Tongue (tissue), 2 donors: ENCODE data around the gene ADGRL3. TPM values are rescaled to one million over a fixed set of nuclear protein-coding genes. Genes with fewer than 3 reads are reported as not detected.

ENCODE experiments used
- DNase-seq: peaks from one replicate; pipeline ENCODE4 v3.0.0-alpha.2; 2015
- total RNA-seq: library from RNA; depleted of rRNA; stranded (reverse); fragments of >200 nt; gene quantifications from one replicate; pipeline ENCODE4 v1.2.3, GENCODE V29; 2014

ADGRL3 gene
- 33.3 TPM for total RNA-seq

DNA sequence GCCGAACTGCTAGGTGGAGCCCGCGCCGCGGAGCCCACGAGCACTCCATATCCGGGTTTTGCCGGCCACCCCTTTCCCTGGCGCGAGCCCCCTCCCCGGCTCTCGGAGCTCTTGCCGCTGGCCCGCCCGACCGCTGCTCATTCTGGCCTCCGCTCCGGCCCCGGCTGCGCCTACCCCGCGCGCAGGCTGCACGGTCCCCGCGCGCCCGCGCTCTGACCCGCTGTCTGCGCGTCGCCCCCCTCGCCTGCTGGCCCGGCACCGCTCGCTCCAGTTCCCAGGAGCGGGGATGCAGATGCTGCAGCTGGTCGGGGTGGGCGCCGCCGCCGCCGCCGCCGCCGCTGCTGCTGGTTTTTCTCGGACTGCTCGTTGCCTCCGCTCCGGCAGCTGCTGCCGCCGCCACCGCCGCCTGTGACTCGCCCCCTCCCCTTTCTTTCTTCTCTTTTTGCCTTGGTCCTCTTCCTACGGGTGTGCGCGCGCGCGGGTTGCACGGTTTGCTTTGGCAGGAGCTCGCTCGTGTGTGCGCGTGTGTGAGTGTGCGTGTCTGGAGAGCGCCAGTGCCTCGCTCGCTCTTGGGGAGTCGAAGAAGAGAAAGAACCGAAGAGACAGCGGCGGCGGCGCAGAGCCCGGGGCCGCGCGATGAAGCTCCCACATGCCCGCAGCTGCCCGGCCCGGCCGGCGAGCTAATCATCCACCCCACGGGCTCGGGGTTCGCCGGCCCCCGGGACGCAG lies at the start of gene ADGRL3:
Gene ADGRL3, plus strand, starts transcription at position 140 of the 729 bp plus-strand sequence.
- peak; percentile 91 for DNase-seq

DNA sequence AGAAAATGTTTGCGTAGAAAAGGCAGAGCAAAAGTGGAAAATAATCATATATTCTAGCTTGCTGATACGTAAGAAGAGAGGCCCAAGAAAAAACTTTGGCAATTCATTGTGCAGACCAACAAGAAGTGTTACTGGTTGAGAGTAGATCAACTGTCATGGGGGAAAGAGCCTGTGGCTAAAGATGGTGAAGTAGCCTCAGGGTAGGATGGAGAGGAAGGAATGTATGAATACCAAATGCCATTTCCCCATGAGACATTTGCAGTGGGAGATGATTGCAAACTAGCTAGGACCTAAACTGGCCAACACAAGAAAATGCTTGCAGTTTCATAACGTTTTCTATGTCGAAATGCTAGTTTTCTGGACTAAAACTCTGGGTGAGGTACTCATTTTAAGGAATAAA lies 47.7 kb upstream of the ADGRL3 start:
- DNase-seq: no peak

DNA sequence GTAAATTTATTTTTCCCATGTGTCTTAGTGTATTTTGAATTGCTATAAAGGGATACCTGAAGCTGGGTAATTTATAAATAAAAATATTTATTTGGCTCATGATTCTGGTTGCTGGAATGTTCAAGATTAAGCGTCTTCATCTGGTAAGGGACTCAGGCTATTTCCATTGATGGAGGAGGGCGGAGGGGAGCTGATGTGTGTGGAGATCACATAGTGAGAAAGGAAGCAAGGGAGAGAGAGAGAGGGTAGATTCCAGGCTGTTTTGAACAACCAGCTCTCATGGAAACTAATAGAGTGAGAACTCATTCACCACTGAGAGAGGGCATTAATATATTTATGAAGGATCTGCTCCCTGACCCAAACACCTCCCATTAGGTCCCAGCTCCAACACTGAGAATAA lies 39.6 kb upstream of the ADGRL3 start:
- no peak for DNase-seq

DNA sequence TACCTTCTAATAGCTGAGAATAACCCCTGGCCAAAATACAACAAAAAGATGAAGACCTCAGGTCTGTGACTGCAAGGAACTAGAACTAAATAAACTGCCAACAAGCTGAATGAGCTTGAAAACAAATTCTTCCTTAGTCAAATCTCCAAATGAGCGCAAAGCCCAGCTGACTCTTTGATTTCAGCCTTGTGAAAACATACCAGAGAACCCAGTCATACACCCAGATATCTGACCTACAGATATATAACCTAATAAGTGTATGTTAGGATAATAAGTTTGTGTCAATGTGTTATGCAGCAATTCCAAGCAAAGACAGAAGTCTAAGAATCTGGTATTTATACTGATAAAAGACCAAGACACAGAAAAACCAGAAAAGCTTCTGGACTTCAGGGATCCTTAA lies 38.0 kb upstream of the ADGRL3 start:
- DNase-seq: no peak

DNA sequence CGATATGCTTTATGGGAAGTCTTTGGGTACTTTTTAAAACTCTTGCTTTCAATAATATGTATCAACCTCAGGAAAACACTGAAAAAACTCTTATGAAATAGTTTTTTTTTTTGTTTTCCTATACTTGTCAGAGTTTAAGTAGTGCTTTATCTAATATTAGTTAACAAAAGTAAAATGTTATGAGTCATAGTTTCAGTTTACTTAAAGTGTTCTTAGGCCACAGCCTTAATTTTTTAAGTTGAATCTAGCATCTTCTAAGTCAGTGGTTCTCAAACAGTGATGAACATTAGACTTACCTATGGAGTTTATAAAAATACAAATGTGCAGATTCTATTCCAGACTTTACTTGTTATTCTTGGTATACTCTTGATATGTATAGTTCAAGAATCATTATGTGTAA lies 26.3 kb upstream of the ADGRL3 start:
- no peak for DNase-seq

DNA sequence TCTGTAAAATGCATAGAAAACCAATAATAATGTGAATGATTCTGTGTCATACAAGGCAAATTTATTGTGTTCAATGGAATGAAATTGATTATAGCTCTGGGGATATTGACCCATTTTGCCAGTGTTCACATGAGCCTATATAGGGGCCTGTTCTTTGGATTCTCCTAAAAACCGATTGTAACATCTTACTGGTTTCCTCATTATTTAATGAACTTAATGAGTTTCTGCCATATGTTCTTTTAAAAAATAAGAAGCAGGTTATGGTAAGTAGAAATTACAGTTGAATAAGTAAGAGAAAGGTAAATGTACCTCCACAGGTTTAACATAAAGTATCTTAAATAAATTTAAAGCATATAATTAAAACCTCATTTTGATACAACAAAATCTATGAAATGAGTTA lies 24.6 kb upstream of the ADGRL3 start:
- DNase-seq: no peak

DNA sequence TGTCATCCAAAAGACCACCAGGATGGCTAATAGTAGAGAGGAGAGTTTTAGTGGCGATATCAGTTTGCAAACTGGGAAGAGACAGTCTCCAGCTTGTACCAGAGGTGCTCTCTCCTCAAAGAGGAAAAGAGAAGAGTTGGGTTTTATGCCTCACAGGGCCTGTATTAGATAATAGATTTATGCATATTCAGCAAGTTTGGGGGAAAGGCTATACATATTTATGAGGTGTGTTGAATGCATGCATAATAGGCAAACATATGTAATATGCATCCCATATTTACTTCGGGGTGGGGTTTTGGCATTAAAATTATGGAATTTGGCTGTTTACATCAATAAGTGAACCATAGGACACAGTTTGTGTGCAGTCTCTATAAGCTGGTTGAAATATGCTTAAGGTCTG lies 22.8 kb upstream of the ADGRL3 start:
- DNase-seq: no peak

DNA sequence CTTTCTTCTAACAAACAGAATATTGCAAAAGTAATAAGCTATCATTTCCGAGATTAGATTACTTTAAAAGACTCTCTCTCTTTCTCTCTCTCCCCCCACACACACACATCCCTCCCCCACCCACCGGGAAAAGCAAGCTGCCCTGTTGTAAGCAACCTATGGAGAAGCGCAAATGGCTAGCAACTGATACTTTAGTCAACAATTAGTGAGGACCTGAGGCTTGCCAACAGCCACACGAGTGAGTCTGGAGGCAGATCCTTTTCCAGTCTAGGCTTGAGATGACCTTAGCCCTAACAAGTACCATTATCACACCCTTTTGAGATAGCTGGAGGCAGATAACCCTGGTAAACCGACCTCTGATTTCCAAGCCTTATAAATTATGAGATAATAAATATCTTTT lies 19.7 kb upstream of the ADGRL3 start:
- no peak for DNase-seq

DNA sequence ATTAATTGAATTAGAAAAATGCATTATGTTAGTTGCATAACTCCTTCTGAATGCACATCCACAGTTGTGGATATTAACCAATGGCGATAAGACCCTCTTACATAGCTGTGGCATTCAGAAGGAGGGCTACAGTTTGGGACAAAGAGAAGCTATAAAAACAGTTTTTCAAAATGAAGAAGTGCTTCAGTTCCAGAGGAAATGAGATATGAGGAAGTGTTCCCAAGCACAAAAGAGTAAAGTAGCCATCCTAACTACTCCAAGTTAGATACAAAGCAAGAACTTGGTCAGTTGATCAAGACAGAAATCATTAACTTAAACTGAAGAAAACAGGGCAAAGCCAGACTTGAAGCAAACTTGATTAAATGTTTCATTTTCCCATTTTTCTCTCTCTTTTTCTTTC lies 17.2 kb upstream of the ADGRL3 start:
- no peak for DNase-seq

DNA sequence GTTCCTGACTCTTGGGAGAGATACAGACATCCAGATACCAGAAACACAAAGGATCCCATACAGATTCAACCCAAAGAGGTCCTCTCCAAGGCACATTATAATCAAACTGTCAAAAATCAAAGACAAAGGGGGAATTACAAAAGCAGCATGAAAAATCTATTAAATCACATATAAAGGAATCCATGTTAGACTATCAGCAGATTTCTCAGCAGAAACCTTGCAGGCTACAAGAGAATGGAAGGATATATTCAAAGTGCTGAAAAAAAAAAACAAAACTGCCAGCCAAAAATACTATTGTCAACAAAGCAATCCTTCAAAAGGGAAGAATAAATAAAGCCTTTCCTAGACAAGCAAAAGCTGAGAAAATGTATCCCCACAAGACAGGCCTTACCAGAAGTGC lies 14.8 kb upstream of the ADGRL3 start:
- DNase-seq: no peak

DNA sequence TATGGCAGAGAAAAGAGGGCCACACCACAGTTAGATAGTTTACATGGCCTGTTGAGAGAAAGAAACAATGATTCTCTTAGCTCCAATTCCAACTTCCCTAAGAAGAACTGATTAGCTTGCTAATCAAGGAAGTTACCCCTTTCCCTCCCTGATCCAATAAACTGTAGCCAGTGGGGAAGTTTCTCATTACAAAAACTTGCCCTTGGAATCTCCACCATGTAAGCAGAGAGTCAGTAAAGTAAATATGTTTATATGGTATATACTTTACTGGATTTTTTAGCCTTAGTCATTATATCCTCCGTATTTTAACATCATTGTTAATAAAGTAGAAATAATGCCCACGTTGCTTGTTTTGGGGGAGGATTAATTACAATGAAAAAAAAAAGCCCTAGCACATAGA lies 7.7 kb upstream of the ADGRL3 start:
- DNase-seq: no peak

DNA sequence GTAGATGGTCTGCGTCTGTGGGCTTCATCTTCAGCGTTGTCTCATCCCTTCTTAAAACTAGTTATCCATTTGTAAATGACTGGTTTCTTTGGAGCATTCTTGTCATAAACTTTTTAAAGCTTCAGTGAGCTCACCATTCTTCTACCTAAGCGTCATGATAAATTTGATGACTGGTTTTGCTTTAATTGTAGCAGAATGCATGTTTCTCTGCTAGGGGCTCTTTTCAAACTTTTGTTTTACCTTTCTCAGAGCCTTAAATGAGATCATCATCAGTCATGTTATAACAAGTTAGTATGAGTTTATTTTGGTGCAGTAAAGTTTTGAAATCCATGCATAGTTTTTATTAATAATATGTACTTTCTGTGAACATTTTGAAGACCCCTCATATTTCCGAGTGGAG lies 6.3 kb upstream of the ADGRL3 start:
- no peak for DNase-seq

DNA sequence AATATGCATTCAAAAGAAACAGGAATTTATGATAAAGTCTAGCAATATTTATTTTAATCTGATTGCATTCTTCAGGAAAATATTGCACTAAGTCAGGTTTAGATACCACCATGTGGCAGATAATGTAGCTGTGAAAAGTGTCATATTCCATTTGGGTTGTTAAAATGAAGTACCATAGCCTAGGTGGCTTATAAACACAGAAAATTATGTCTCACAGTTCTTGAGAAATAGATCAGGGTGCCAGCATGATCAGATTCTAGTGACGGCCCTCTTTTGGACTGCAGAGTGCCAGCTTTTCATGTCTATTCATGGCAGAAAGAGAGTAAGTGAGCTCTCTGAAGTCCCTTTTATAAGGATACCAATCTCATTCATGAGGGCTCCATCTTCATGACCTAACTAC lies 5.6 kb upstream of the ADGRL3 start:
- no peak for DNase-seq

DNA sequence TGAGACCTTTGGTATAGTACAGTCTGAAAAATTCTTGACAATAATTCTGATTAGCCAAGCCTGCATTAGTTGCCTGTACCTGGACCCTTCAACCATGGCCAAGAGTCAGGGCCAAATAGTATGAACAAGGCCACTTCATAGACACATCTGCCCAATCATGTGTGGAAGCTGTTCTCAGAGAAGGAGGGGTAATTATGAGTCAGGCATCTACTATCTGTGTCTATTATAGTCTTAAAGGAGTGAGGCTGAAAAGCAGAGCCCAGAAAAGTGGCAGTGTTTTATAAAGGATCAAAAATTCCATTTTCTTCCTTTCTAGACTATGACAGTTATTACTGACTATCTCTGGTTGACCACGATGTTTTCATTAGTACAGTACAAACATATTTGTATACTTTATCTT lies 5.0 kb upstream of the ADGRL3 start:
- DNase-seq: no peak

DNA sequence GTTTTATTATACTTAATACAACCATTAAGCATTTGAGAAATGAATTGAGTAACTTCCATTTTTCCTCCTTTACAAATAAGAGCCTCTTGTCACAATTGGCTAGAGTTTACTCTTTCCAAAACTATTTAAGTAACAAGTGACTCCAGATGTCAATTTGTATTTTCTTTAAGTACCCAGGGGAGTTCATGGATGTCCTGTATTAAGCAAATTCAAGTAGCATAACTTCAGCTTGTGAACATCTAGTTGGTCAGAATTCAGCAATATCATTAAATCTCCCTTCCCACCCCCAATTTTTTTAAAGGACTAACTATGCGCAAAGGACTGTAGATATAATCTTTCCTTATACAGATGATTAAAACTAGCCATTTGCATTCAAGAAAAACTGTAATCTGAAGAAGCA lies 1.4 kb upstream of the ADGRL3 start:
- no peak for DNase-seq

DNA sequence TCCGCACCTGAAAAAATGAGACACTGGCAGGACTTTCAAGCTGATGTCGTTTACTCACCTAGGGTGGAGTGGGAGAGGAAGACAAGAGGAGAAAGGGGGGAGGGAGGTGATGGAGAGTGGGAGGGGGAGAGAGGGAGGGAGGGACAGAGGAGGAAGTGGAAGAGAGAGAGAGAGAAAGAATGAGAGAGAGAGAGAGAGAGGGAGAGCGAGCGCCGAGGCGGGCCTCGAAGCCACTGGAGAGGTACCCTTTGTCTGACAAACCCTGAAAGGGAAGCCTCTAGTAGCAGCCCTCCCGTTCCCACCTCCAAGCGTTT lies 296 bp upstream of the ADGRL3 start:
- no peak for DNase-seq

DNA sequence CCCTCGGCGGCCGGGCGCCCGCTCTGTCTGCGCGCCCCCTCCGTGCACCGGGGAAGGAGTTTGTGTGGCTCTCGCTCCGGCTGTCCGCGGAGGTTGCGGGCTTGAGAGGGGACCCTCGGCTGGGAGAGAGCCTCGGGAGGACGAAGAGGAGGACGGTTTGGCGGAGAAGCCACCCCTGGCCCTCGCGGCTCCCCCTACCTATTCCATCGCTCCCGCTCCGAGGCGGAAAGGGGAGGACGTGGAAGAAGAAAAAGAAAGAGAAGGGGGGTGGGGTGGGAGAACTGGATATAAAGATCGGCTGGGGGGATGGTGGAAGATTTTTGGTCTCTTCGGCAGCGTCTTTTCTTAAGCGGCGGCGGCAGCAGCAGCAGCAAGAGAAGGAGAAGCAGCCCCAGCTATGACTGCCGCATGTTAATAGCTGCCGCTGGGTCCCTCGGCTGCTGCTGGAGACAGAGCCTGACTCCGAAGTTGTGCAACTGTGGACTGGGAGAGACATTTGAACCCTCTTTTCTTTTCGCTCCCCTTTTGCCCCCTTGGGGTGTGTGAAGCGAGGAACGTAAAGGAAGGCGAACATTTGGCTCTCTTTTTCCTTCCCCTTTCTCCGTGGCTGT lies 895 bp downstream of the ADGRL3 start:
- peak; percentile 76 for DNase-seq

DNA sequence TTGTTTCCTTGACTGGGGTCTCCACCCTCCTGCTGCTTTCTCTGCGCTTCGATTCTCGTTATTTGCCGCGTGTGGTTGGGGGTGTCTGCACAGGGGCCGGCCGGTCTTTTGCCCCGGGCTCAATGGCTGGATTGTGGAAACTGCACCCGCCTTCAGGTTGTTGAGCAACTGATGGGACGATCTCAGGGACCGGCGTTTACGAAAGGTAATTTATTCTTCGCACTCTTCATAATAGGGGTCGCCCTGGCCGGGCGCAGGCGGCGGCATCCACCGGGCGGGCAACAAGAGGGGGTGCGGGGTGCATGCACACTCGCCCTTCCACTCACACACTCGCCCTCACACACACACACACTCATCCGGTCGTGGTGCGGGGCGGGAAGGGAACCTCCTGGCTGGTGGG lies 1.4 kb downstream of the ADGRL3 start:
- peak; percentile 34 for DNase-seq

DNA sequence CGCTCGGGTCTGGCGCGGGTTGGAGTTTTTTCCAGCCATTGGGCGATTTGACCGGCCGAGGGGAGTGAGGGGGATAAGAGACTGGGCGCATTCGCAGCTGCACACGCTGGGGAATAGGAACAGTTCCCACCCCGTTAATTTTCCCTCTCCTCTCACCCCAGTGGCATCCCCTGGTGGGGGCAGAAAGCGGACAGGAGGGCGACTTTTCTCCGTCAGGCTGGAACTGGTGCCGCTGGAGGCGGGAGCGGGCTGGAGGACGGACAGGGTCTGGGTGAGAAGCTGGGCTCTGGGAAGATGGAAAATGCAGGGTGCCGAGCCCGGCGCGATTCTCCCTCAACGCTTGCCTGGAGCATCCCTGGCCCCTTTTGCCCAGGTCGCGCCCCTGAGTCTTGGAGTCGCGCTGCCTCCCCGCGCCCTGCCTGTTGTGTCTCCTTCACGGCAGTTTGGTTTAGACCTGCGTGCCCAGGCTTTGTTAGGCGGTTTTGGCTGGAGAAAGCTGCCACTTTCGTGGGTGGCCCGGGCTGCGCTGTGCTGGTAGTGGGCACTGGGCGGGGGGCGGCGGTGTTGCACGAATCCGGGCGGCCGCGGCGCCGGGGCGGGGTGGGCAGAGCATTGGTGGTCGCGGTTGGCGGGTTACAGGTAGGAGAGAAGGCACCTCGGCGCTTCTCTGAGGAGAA lies 2.0 kb downstream of the ADGRL3 start:
- peak; percentile 37 for DNase-seq

DNA sequence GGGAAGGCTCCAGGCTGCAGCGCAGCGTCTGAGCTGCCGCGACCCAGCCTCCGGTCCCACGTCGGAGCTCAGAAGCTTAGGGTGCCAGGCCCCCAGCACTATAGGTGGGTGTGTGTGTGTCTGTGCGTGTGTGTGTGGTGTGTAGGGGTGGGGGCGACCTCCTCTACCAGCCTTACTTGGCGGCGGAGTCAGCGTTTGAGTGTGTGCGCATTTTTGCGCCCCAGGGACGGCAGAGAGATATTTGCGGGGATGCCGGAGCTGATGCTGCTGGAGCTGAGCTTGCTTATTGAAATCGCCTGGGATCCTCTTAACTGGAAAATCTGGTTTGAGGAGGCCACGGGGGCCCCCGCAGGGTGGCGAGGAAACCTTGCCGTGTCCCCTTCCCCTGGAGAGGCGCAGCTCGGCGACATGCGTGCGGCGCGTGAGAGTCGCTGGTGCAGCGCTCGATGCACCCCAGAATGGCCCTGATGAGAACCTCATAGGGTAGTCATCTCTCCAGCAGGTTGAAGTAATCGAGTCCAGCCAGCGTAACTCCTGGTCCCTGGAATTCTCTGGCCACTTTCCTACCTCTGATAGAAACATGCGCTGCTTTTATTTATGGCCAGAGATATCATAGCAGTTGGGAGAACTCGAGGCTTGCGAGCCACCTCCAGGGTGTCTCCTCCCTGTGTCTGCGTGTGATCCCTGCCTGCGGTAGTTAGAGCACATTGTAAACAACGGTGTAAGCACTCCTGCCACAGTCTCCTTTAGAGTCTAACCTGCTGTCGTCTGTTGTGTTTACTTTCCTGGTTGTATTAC lies 2.7 kb downstream of the ADGRL3 start:
- DNase-seq: peak; percentile 65

DNA sequence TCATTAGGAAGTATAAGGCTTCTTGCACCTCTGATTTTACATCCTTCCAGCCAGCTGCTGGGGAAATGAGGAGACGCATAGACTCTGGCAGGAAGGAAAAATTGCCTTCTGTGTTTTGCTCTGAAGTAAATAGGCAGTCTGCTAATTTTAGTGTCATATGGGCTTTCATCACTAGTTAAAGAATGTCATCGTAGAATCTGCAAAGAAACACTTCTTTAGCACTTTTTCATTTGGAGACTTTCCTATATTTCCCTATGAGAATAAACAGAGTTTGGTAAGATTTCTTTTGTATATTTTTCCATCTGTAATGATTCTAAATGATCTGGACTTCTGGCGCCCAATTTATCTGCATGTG lies 3.3 kb downstream of the ADGRL3 start:
- DNase-seq: no peak

DNA sequence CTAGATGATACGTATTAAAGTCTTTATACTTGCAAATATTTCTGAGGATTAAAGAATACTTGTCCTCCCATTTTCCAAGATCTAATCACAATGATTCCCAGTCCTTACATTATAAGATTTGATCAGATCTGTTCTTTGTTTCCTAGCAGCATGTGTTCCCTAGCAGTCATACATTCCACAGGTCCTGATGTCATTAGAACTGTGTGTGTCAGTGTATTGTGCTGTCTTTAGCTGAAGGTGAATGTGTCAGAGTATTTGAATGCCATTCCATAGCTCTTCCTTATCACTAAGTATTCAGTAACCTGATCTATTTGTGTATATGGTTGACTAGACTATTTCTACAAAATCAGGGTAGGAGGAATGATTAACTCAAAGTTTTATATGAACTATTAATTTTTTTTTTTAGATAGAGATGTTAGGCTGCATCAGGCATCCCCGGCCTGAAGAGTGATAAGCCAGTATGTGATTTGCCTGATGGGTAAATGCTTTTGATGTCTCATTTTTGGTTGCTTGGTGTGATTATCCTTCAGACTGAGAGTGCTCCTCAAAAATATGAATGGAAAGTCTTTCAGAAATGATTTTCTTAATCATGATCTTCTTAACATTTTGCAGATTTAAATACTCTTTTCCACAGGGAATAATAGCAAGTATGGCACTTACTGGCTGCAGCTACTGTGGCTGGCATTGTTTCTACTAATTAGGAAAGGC lies 4.4 kb downstream of the ADGRL3 start:
- peak; percentile 45 for DNase-seq

DNA sequence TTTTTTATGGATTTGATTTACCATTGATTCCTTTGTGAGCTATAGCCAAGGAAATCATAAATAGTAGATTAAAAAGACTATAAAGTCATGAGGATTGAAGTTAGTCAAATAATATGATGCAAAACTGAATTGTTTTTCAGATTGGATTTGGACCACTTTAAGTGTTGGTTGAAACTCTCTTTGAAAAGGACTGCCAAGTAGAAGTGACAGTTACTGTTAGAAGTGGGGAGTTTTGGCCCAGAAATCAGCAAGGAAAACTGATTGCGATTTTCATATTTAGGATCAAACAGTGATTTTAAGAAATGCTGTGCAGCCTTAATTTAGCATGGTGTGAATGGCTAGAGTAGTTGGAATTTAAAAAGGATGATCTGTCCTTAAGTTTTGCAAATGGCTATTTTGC lies 4.9 kb downstream of the ADGRL3 start:
- DNase-seq: no peak
